ENCODE measurements around the gene ZNF584.

DNA sequence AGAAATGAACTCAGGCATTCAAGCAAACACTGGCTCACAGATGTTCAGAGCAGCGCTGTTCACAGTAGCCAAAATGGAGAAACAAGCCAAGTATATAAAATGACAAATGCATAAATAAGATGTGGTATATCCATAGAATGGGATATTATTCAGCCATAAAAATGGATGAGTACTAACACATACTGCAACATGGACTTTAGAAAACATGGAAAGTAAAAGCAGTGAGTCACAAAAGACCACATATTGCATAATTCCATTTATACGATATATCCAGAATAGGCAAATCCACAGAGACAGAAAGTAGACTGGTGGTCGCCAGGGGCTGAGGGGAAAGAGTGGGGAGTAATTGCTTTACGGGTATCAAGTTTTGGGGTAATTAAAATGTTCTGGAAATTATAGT, 34.2 kb upstream of the ZNF584 start:
- TF ChIP-seq CTCF (IDR thresholded peaks at IDR 0.05; ENCODE audit: low read depth, low read length, poor library complexity, severe bottlenecking) (no peak), EZH2phosphoT487 (IDR thresholded peaks at IDR 0.05; ENCODE audit: borderline replicate concordance, low read length) (no peak)
